ENCODE measurements around the gene AP2A1.

AP2A1 gene

DNA sequence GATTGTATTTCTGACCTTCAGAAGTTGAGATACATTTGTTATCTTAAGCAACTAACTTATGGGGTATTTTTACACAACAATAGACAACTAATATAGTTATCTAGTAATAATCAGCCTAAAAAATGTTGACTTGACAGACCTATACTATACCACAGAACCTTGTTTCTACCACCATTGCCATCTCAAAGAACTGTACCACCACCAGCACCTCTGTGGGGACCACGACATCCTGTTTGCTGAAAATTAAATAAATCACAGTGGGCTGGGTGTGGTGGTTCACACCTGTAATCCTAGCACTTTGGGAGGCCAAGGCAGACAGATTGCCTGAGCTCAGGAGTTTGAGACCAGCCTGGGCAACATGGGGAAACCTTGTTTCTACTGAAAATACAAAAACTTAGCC is 27.7 kb upstream of the AP2A1 start:
- DNase-seq (ENCODE audit: low read depth), result no peak
- TF ChIP-seq, protein P1, sequence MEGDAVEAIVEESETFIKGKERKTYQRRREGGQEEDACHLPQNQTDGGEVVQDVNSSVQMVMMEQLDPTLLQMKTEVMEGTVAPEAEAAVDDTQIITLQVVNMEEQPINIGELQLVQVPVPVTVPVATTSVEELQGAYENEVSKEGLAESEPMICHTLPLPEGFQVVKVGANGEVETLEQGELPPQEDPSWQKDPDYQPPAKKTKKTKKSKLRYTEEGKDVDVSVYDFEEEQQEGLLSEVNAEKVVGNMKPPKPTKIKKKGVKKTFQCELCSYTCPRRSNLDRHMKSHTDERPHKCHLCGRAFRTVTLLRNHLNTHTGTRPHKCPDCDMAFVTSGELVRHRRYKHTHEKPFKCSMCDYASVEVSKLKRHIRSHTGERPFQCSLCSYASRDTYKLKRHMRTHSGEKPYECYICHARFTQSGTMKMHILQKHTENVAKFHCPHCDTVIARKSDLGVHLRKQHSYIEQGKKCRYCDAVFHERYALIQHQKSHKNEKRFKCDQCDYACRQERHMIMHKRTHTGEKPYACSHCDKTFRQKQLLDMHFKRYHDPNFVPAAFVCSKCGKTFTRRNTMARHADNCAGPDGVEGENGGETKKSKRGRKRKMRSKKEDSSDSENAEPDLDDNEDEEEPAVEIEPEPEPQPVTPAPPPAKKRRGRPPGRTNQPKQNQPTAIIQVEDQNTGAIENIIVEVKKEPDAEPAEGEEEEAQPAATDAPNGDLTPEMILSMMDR (IDR thresholded peaks at IDR 0.05; ENCODE audit: control insufficient read depth, insufficient read depth, low read depth, low read length, missing control alignments), result no peak
- H3K4me3 ChIP-seq (ENCODE audit: control insufficient read depth, low read depth, low read length), result no peak overlapping the region

DNA sequence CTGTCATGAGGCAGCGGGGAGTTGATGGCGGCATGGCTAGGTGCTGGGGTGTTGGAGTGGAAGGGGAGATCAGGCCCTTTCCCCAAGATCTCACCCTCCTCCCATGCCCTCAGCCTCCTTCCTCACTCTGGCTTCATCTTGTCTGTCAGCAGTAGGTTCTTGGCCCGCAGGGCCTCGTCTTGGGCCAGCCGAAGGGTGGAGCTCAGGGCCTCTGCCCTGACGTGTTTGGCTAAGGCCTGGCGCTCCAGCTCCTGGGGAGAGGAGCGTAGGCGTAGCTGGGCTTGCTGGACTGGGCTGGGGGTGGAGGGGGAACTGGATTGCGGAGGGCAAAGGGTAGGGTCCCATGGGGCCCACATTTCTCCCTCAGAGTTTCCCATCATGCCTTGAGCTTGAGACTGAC is 26.9 kb upstream of the AP2A1 start:
- no peak for DNase-seq (ENCODE audit: low read depth)
- TF ChIP-seq, protein P1 (IDR thresholded peaks at IDR 0.05; ENCODE audit: control insufficient read depth, insufficient read depth, low read depth, low read length, missing control alignments), result no peak
- no peak overlapping the region for H3K4me3 ChIP-seq (ENCODE audit: control insufficient read depth, low read depth, low read length)

DNA sequence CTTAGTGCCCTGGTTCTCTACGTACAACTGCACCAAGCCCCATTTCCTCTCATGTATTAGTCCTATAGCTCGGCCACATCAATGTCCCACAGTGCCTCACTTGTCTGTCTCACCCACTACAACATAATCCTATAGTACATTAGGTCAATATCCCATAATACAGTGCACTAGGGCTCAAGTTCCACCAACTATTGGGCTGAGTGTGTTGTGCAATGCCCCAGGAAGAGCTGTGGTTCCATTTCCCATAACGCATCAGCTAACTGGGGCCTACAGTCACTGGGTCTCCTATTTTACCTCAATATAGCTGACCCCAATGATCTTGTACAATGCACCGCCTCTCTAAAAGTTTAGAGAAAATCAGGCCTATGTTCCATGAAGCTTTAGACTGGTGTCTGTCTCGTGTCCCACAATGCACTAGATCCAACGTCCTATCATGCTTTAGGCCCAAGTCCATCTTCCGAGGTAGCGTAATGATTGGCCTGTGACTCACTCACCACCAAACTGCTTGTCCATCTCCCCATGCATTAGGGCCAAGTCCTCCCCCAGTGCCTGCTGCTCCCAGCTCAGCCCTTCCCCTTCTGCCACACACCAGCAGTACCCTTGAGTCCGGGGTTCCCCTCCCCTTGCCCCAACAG is 25.5 kb upstream of the AP2A1 start:
- TF ChIP-seq, protein P1 (IDR thresholded peaks at IDR 0.05; ENCODE audit: control insufficient read depth, insufficient read depth, low read depth, low read length, missing control alignments), result no peak
- DNase-seq (ENCODE audit: low read depth), result no peak
- H3K4me3 ChIP-seq (ENCODE audit: control insufficient read depth, low read depth, low read length), result no peak overlapping the region

DNA sequence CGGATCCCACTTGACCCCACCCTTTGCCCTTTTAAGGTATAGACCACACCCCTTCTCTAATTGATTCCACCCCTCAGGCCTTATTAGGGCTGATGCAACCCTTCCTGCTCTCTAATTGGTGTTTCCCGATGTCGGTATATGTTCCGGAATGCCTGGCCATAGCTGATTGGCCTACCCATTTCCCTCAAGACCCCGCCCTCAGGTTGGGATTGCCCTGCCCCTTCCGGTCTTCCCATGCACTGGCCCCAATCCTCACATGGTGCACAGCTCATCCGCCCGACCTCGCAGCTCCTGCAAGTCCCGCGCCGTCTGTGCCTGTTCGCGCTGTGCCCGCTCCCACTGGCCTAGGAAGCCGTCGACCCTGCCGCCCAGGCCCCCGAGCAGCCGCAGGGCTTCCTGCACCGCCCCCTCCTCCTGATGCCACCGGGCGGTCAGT is 21.8 kb upstream of the AP2A1 start:
- H3K4me3 ChIP-seq (ENCODE audit: control insufficient read depth, low read depth, low read length), result no peak overlapping the region
- no peak for DNase-seq (ENCODE audit: low read depth)
- TF ChIP-seq, protein P1 (IDR thresholded peaks at IDR 0.05; ENCODE audit: control insufficient read depth, insufficient read depth, low read depth, low read length, missing control alignments), result no peak

DNA sequence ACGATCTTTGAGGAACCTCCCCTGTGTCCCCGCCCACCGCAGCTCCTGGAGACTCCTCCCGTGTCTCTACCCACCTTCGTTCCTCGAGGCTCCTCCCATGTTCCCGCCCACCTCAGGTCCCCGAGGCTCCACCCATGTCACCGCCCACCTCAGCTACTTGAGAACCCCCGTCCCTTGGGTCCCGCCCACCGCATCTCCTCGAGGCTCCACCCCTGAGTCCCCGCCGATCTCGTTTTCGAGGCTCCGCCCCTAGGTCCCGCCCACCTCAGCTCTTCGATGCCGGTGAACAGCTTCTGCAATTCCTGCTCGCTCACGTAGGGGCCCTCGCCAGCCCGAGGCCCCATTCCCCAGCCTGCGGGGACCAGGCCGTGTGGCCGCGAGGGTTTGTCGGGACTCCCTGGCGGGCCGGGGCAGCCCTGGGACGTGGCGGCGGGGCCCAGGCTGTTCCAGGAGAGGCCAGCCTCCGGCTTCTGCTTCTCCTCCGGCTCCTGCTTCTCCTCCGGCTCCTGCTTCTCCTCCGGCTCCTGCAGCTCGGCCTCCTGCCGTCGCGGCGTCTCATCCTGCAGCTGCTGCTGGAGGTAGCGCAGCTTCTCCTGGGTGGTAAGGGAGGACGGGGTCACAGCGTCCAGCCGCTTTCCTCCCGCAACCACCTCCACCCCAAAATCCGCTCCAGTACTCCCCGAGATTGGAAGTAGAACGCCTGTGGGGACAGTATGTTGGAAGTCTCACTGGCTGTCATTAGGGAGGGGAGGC is 20.4 kb upstream of the AP2A1 start:
- no peak overlapping the region for H3K4me3 ChIP-seq (ENCODE audit: control insufficient read depth, low read depth, low read length)
- no peak for DNase-seq (ENCODE audit: low read depth)
- TF ChIP-seq, protein P1 (IDR thresholded peaks at IDR 0.05; ENCODE audit: control insufficient read depth, insufficient read depth, low read depth, low read length, missing control alignments), result no peak

GRCh38 chr19:49749055-49749716 is 17.6 kb upstream of the AP2A1 start:
- no peak for DNase-seq (ENCODE audit: low read depth)
- H3K4me3 ChIP-seq (ENCODE audit: control insufficient read depth, low read depth, low read length), result no peak overlapping the region
- TF ChIP-seq, protein P1 (IDR thresholded peaks at IDR 0.05; ENCODE audit: control insufficient read depth, insufficient read depth, low read depth, low read length, missing control alignments), result no peak
